ENCODE results near the gene OTOG. TPM values are rescaled to one million over a fixed set of nuclear protein-coding genes. Genes with fewer than 3 reads are reported as not detected.

Gene OTOG
- total and polyA plus RNA-seq, 2 of the 8 experiments (the other 6 are each of a cell fraction or from before 2014, with no cell fraction given) = 0.41 to 1.5 TPM

DNA sequence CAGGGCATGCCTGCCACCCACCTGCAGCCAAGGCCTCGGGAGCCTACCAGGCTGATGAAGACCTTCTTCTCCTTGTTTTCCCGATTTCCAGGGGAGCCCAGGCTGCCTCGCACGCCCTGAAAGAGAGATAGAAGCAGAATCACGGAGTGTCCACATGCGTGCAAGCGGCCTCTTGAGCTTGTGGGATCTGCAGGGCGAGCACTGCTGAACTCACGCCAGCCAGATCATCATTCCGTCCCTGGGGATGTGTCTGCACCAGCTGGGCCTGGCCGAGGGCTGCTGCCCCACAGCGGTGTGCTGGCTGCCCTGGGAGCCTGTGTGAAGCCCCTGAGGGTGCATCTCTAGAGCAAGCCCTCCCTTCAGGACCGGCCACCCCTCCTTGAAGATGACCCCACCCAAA, 20.7 kb upstream of the OTOG start:
- H3K27me3 ChIP-seq (replicated peaks in 1 of 4; ENCODE audit: control insufficient read depth in 3 of 4, extremely low read depth in 1 of 4, insufficient read depth in 3 of 4, low read length in 3 of 4) = no peaks in the 10 kb centered on the region
- ChIA-PET CTCF (ENCODE audit: partially characterized antibody) (interaction anchor here (1.1 to 44.8 kb wide), 3 partner anchors 14 to 129 kb away, joined by 3 to 1414 read pairs (median 494); partner anchors contain the start of gene KCNJ11), POLR2A (ENCODE audit: partially characterized antibody) (no interaction called here)
- H3K9me3 ChIP-seq (ENCODE audit: insufficient read depth in 2 of 2, low read depth in 1 of 2, low read length in 1 of 2) = no peaks in the 10 kb centered on the region
- 87% methylated on average over 12 of the region's 13 CpGs; no CpG with 5 or more reads in 1 of the 2 experiments for WGBS, 2 experiments (ENCODE audit: extremely low coverage in 1 of 2, insufficient coverage in 1 of 2, insufficient read length in 1 of 2, insufficient replicate concordance in 2 of 2, low coverage in 1 of 2, low lambda C conversion rate in 2 of 2, missing lambda C conversion rate in 1 of 2)
- H2BK120ac ChIP-seq (replicated peaks; ENCODE audit: low read depth, low read length) = no peak overlapping the region
- H3K56ac ChIP-seq (replicated peaks; ENCODE audit: insufficient read length, low read depth, low read length) = no peak overlapping the region
- H2BK12ac ChIP-seq (ENCODE audit: low read depth, low read length) = no peak overlapping the region
- DNase-seq (ENCODE audit: low read depth in 1 of 2, low spot score in 2 of 2) (no peak), FAIRE-seq (no peak)
- H2BK5ac ChIP-seq (ENCODE audit: low read depth, low read length) = no peak overlapping the region
- H3K79me1 ChIP-seq (ENCODE audit: low read depth, low read length) = no peaks in the 10 kb centered on the region
- H3K27ac ChIP-seq (ENCODE audit: low read depth, low read length) = no peak overlapping the region
- no peaks in the 10 kb centered on the region for H3K23me2 ChIP-seq (ENCODE audit: low read depth, low read length)
- H3K4me2 ChIP-seq (ENCODE audit: insufficient read depth in 1 of 2, low read depth in 2 of 2, low read length in 2 of 2) = no peak overlapping the region
- no peak overlapping the region for H4K5ac ChIP-seq (ENCODE audit: insufficient read length, low read depth, low read length)
- H3K4ac ChIP-seq (replicated peaks; ENCODE audit: insufficient read length, low read depth, low read length) = no peak overlapping the region
- no peak overlapping the region for H4K91ac ChIP-seq (replicated peaks; ENCODE audit: insufficient read length, low read length)
- H2BK20ac ChIP-seq (ENCODE audit: low read length) = no peak overlapping the region
- H3K4me3 ChIP-seq (ENCODE audit: extremely low read depth in 1 of 4, insufficient read depth in 2 of 4, low read depth in 3 of 4, low read length in 4 of 4) = no peak overlapping the region
- H3K4me1 ChIP-seq (replicated peaks in 1 of 4; ENCODE audit: control insufficient read depth in 3 of 4, insufficient read depth in 4 of 4, low read length in 3 of 4) = peaks cover 0 to 2% (median 0%) of the 10 kb centered on the region in 4 experiments; a peak in 3 of 7 replicates
- H3K18ac ChIP-seq (ENCODE audit: extremely low read depth, low read length) = no peak overlapping the region
- H4K8ac ChIP-seq (ENCODE audit: extremely low read depth, insufficient read depth, low read length) = no peak overlapping the region
- H2AK5ac ChIP-seq (ENCODE audit: low read depth, low read length) = no peak overlapping the region
- no peaks in the 10 kb centered on the region for H4K20me1 ChIP-seq (replicated peaks in 1 of 2; ENCODE audit: control insufficient read depth in 1 of 2, insufficient read depth in 2 of 2, low read length in 2 of 2)
- no peak overlapping the region for H3K23ac ChIP-seq (ENCODE audit: insufficient read length)
- no peak overlapping the region for H3K14ac ChIP-seq (ENCODE audit: insufficient read length)
- H2AFZ ChIP-seq (ENCODE audit: low read length) = no peak overlapping the region; the same call in 1 of the 2 replicates
- no peaks in the 10 kb centered on the region for H3K36me3 ChIP-seq (ENCODE audit: control insufficient read depth in 2 of 4, insufficient read depth in 4 of 4, low read length in 3 of 4)
- no peak overlapping the region for H2BK15ac ChIP-seq (ENCODE audit: low read length)
- no peaks in the 10 kb centered on the region for H3K79me2 ChIP-seq (ENCODE audit: control insufficient read depth in 1 of 2, insufficient read depth in 2 of 2, low read length in 2 of 2)
- H3K9ac ChIP-seq (replicated peaks in 1 of 4; ENCODE audit: extremely low read depth in 1 of 4, low read depth in 3 of 4, low read length in 3 of 4) = no peak overlapping the region
- no peak for TF ChIP-seq SP4 (IDR thresholded peaks at IDR 0.05; ENCODE audit: low read length)
- no peak for TF ChIP-seq BCL11A (IDR thresholded peaks at IDR 0.05; ENCODE audit: low read depth in 2 of 2, low read length in 2 of 2)
- TF ChIP-seq TAF7 (optimal IDR thresholded peaks at IDR 0.05; ENCODE audit: borderline replicate concordance, low read depth, low read length) = no peak
- TF ChIP-seq SIN3A (conservative IDR thresholded peaks at IDR 0.05 in 1 of 2, IDR thresholded peaks at IDR 0.05 in 1 of 2; ENCODE audit: low read depth in 1 of 2, low read length in 2 of 2) = no peak
- TF ChIP-seq CBX8 (IDR thresholded peaks at IDR 0.05; ENCODE audit: borderline replicate concordance, low read depth, low read length) = no peak
- no peak for TF ChIP-seq SIRT6 (IDR thresholded peaks at IDR 0.05; ENCODE audit: low read length)
- no peak for TF ChIP-seq RNF2 (IDR thresholded peaks at IDR 0.05; ENCODE audit: borderline replicate concordance, low read depth, low read length, missing control alignments, poor library complexity, severe bottlenecking)
